H1 (cell line): ENCODE results near the gene KIN. TPM values are rescaled to one million over a fixed set of nuclear protein-coding genes. Genes with fewer than 3 reads are reported as not detected.

Source experiments
- CTCF ChIA-PET: fragments of 300-600 bp; sonication (Branson Sonifier 250); formaldehyde crosslinking; loops from one replicate; lab custom pipeline; 2021; ENCODE audit not compliant: partially characterized antibody; lab: Charles Lee
- POLR2A ChIA-PET: fragments of 300-600 bp; sonication (Branson Sonifier 250); formaldehyde crosslinking; loops from one replicate; lab custom pipeline; 2021; ENCODE audit warnings: inconsistent platforms; ENCODE audit not compliant: partially characterized antibody; lab: Charles Lee
- DNase-seq, 2 experiments: peaks; one replicate each; pipeline versions ENCODE4 v3.0.0 to v3.0.0-alpha.2; 2010 to 2022; ENCODE audit warnings: low spot score in 2 of 2, low read depth in 1 of 2, mixed read lengths in 1 of 2
- FAIRE-seq: peaks from 2 replicates; lab custom pipeline; 2011; peaks lifted over from hg19 to GRCh38; lab: Jason Lieb, UNC
- H2AFZ ChIP-seq: 2 replicates; pipeline ENCODE4 v1.8.1; 2012; ENCODE audit warnings: low read length, inconsistent platforms
- H2AK5ac ChIP-seq: 2 replicates; pipeline ENCODE4 v1.6.1; 2013; ENCODE audit warnings: low read depth, low read length
- H2BK120ac ChIP-seq: replicated peaks from 2 replicates; pipeline ENCODE3; 2013; ENCODE audit warnings: low read depth, low read length, inconsistent platforms
- H2BK12ac ChIP-seq: 2 replicates; pipeline ENCODE4 v1.6.1; 2013; ENCODE audit warnings: low read depth, low read length
- H2BK15ac ChIP-seq: 2 replicates; pipeline ENCODE4 v1.6.1; 2013; ENCODE audit warnings: low read length
- H2BK20ac ChIP-seq: 2 replicates; pipeline ENCODE4 v1.6.1; 2013; ENCODE audit warnings: low read length
- H2BK5ac ChIP-seq: 2 replicates; pipeline ENCODE4 v1.6.1; 2013; ENCODE audit warnings: low read depth, low read length
- H3K14ac ChIP-seq: 2 replicates; pipeline ENCODE4 v1.6.1; 2013; ENCODE audit warnings: inconsistent platforms; ENCODE audit not compliant: insufficient read length
- H3K18ac ChIP-seq: 2 replicates; pipeline ENCODE4 v1.6.1; 2013; ENCODE audit warnings: low read length; ENCODE audit errors: extremely low read depth
- H3K23ac ChIP-seq: 2 replicates; pipeline ENCODE4 v1.6.1; 2013; ENCODE audit warnings: inconsistent platforms; ENCODE audit not compliant: insufficient read length
- H3K23me2 ChIP-seq: 2 replicates; pipeline ENCODE4 v1.6.1; 2013; ENCODE audit warnings: low read depth, low read length
- H3K27ac ChIP-seq: 2 replicates; pipeline ENCODE4 v1.6.1; 2011; ENCODE audit warnings: low read depth, low read length, inconsistent platforms
- H3K27me3 ChIP-seq, 4 experiments: replicated peaks in 1 of 4; 1 replicate in 1 of 4; 2 replicates in 3 of 4; pipeline versions ENCODE4 v1.6.1 to v1.8.1; 2011 to 2013; ENCODE audit warnings: low read length in 3 of 4, mild to moderate bottlenecking in 3 of 4, inconsistent platforms in 2 of 4, mixed read lengths in 2 of 4, moderate library complexity in 1 of 4; ENCODE audit not compliant: control insufficient read depth in 3 of 4, insufficient read depth in 3 of 4; ENCODE audit errors: extremely low read depth in 1 of 4
- H3K36me3 ChIP-seq, 4 experiments: 2 replicates each; pipeline versions ENCODE4 v1.6.1 to v1.8.1; 2011 to 2013; ENCODE audit warnings: mild to moderate bottlenecking in 4 of 4, low read length in 3 of 4, moderate library complexity in 2 of 4, control low read depth in 1 of 4, inconsistent platforms in 1 of 4; ENCODE audit not compliant: insufficient read depth in 4 of 4, control insufficient read depth in 2 of 4
- H3K4ac ChIP-seq: replicated peaks from 2 replicates; pipeline ENCODE3; 2013; ENCODE audit warnings: low read length, low read depth, mixed read lengths, inconsistent platforms; ENCODE audit not compliant: insufficient read length
- H3K4me1 ChIP-seq, 4 experiments: replicated peaks in 1 of 4; 1 replicate in 1 of 4; 2 replicates in 3 of 4; pipeline versions ENCODE4 v1.6.1 to v1.8.1; 2011 to 2013; ENCODE audit warnings: low read length in 3 of 4, inconsistent platforms in 2 of 4, mixed read lengths in 1 of 4; ENCODE audit not compliant: insufficient read depth in 4 of 4, control insufficient read depth in 3 of 4
- H3K4me2 ChIP-seq, 2 experiments: 2 replicates each; pipeline versions ENCODE4 v1.6.1 to v1.8.1; 2011 to 2013; ENCODE audit warnings: low read depth in 2 of 2, low read length in 2 of 2, control low read depth in 1 of 2, inconsistent platforms in 1 of 2, mild to moderate bottlenecking in 1 of 2; ENCODE audit not compliant: insufficient read depth in 1 of 2
- H3K4me3 ChIP-seq, 4 experiments: fragments of 200-600, 300-600 bp in 1 of 4; sonication (generic), shearing (Covaris generic), sonication (Bioruptor Twin) in 1 of 4; 2 replicates each; pipeline versions ENCODE4 v1.5.1 to v1.8.1; 2011 to 2016; ENCODE audit warnings: low read length in 4 of 4, low read depth in 3 of 4, control low read depth in 2 of 4, inconsistent platforms in 2 of 4, mild to moderate bottlenecking in 2 of 4, mixed read lengths in 1 of 4, moderate library complexity in 1 of 4; ENCODE audit not compliant: insufficient read depth in 2 of 4; ENCODE audit errors: extremely low read depth in 1 of 4
- H3K56ac ChIP-seq: replicated peaks from 2 replicates; pipeline ENCODE3; 2013; ENCODE audit warnings: low read depth, mild to moderate bottlenecking, mixed read lengths, low read length, inconsistent platforms; ENCODE audit not compliant: insufficient read length
- H3K79me1 ChIP-seq: 2 replicates; pipeline ENCODE4 v1.6.1; 2013; ENCODE audit warnings: low read depth, low read length, control low read depth
- H3K79me2 ChIP-seq, 2 experiments: 2 replicates each; pipeline versions ENCODE4 v1.6.1 to v1.8.1; 2012 to 2013; ENCODE audit warnings: low read length in 2 of 2, mild to moderate bottlenecking in 2 of 2, inconsistent platforms in 1 of 2; ENCODE audit not compliant: insufficient read depth in 2 of 2, control insufficient read depth in 1 of 2
- H3K9ac ChIP-seq, 4 experiments: replicated peaks in 1 of 4; 1 replicate in 1 of 4; 2 replicates in 3 of 4; pipeline versions ENCODE4 v1.6.1 to v1.8.1; 2011 to 2013; ENCODE audit warnings: low read depth in 3 of 4, low read length in 3 of 4, control low read depth in 2 of 4, mild to moderate bottlenecking in 2 of 4, moderate library complexity in 2 of 4, inconsistent platforms in 1 of 4; ENCODE audit errors: extremely low read depth in 1 of 4
- H3K9me3 ChIP-seq, 2 experiments: 2 replicates each; pipeline versions ENCODE4 v1.6.1 to v1.8.1; 2012 to 2013; ENCODE audit warnings: mild to moderate bottlenecking in 2 of 2, moderate library complexity in 2 of 2, control low read depth in 1 of 2, inconsistent platforms in 1 of 2, low read depth in 1 of 2, low read length in 1 of 2, mixed read lengths in 1 of 2; ENCODE audit not compliant: insufficient read depth in 2 of 2
- H4K20me1 ChIP-seq, 2 experiments: replicated peaks in 1 of 2; 2 replicates each; pipeline versions ENCODE3 to v1.8.1; 2011 to 2013; ENCODE audit warnings: inconsistent platforms in 2 of 2, low read length in 2 of 2, mild to moderate bottlenecking in 1 of 2; ENCODE audit not compliant: insufficient read depth in 2 of 2, control insufficient read depth in 1 of 2
- H4K5ac ChIP-seq: 2 replicates; pipeline ENCODE4 v1.6.1; 2013; ENCODE audit warnings: low read length, low read depth, mixed read lengths, inconsistent platforms; ENCODE audit not compliant: insufficient read length
- H4K8ac ChIP-seq: 2 replicates; pipeline ENCODE4 v1.8.0; 2013; ENCODE audit warnings: mild to moderate bottlenecking, moderate library complexity, low read length, inconsistent platforms; ENCODE audit not compliant: insufficient read depth; ENCODE audit errors: extremely low read depth
- H4K91ac ChIP-seq: replicated peaks from 2 replicates; pipeline ENCODE3; 2013; ENCODE audit warnings: low read length, mixed read lengths, inconsistent platforms; ENCODE audit not compliant: insufficient read length
- ASH2L ChIP-seq: fragments of 200-600, 300-600 bp; sonication (generic); IDR thresholded peaks from one replicate; pipeline ENCODE4 v1.7.1; 2017; ENCODE audit warnings: low read length
- CBX5 ChIP-seq: fragments of 300-800, 300-1000 bp; sonication (generic); IDR thresholded peaks from 2 replicates; pipeline ENCODE4 v1.7.1; 2016; ENCODE audit warnings: antibody characterized with exemption, low read length, low read depth
- KDM1A ChIP-seq: fragments of 200-600, 300-600 bp; sonication (generic); IDR thresholded peaks from 2 replicates; pipeline ENCODE4 v1.7.1; 2016; ENCODE audit warnings: mild to moderate bottlenecking, low read length, borderline replicate concordance
- RAD21 ChIP-seq, 2 experiments: IDR thresholded peaks in 1 of 2; conservative IDR thresholded peaks in 1 of 2; 2 replicates each; pipeline ENCODE4 v1.6.1; 2011; ENCODE audit warnings: low read depth in 2 of 2, low read length in 2 of 2, improper control_type of control experiment in 1 of 2, inconsistent platforms in 1 of 2, mild to moderate bottlenecking in 1 of 2, moderate library complexity in 1 of 2
- RFX5 ChIP-seq: IDR thresholded peaks from 2 replicates; pipeline ENCODE4 v1.6.1; 2011; ENCODE audit warnings: low read depth, low read length, improper control_type of control experiment, borderline replicate concordance
- SIRT6 ChIP-seq: IDR thresholded peaks from one replicate; pipeline ENCODE4 v1.7.1; 2012; ENCODE audit warnings: low read length, inconsistent platforms
- SIX5 ChIP-seq: IDR thresholded peaks from 2 replicates; pipeline ENCODE4 v1.6.1; 2011; ENCODE audit warnings: mild to moderate bottlenecking, low read depth, low read length
- SP1 ChIP-seq: IDR thresholded peaks from 2 replicates; pipeline ENCODE4 v1.6.1; 2011; ENCODE audit warnings: low read depth, low read length
- SP4 ChIP-seq: IDR thresholded peaks from 2 replicates; pipeline ENCODE4 v1.6.1; 2012; ENCODE audit warnings: low read length, inconsistent platforms
- SRF ChIP-seq: IDR thresholded peaks from 2 replicates; pipeline ENCODE4 v1.6.1; 2011; ENCODE audit warnings: mild to moderate bottlenecking, low read depth, low read length, moderate library complexity
- YY1 ChIP-seq: IDR thresholded peaks from 2 replicates; pipeline ENCODE4 v1.6.1; 2011; ENCODE audit warnings: low read depth, mild to moderate bottlenecking, low read length
- WGBS, 2 experiments: shearing (Covaris generic) in 1 of 2; methylation state at CpG; one replicate each; pipeline versions ENCODE4 v1.1.6 to v1.1.7; 2013 to 2015; ENCODE audit warnings: low lambda C conversion rate in 2 of 2, mixed read lengths in 2 of 2, inconsistent platforms in 1 of 2, low coverage in 1 of 2, missing lambda C conversion rate in 1 of 2; ENCODE audit not compliant: insufficient replicate concordance in 2 of 2, insufficient coverage in 1 of 2, insufficient read length in 1 of 2; ENCODE audit errors: extremely low coverage in 1 of 2, missing lambda C conversion rate in 1 of 2; 5-methylcytosine and 5-hydroxymethylcytosine counted together
- polyA plus RNA-seq, 7 experiments: library from polyadenylated mRNA; depleted of rRNA in 3 of 7; stranded (reverse) in 5 of 7; unstranded in 2 of 7; fragments of >200 nt in 5 of 7; fragments of 200-250 nt in 2 of 7; gene quantifications; 1 replicate in 5 of 7; 2 replicates in 1 of 7; 4 replicates in 1 of 7; pipeline versions ENCODE4 v1.2.1 to v1.2.3, GENCODE V29; 2011 to 2013; ENCODE audit warnings: missing spikeins in 2 of 7, mixed read lengths in 2 of 7
- total RNA-seq: library from RNA; stranded (reverse); fragmentation: NEBNext Ultra II Directional; extraction: Animal tissue kit (Norgen Biotek cat#: 25700); gene quantifications from 2 replicates; pipeline ENCODE4 v1.2.1, GENCODE V29; 2021

KIN gene
- total and polyA plus RNA-seq, 2 of the 8 experiments (the other 6 are each of a cell fraction or from before 2014, with no cell fraction given), result 3.7 to 16.5 TPM

- H2BK15ac ChIP-seq, result no peak overlapping the region
- CTCF ChIA-PET, result interaction anchor here (0.8 kb wide), 1 partner anchor 12 kb away, joined by 3 read pairs; no protein-coding TSS in a partner anchor
- FAIRE-seq, result no peak
Observed at GRCh38 chr10:7718685-7719084, 69.1 kb downstream of the KIN start.

More at GRCh38 chr10:7718685-7719084, 69.1 kb downstream of the KIN start:
- no peak overlapping the region for H3K4me3 ChIP-seq
- H3K4me1 ChIP-seq, result no peaks in the 10 kb centered on the region
- H3K79me1 ChIP-seq, result no peaks in the 10 kb centered on the region
- no peaks in the 10 kb centered on the region for H3K9me3 ChIP-seq
- H2BK20ac ChIP-seq, result no peak overlapping the region
- H3K14ac ChIP-seq, result no peak overlapping the region
- no peaks in the 10 kb centered on the region for H3K36me3 ChIP-seq
- no peak overlapping the region for H4K91ac ChIP-seq
- H3K79me2 ChIP-seq, result no peaks in the 10 kb centered on the region
- H3K9ac ChIP-seq, result no peak overlapping the region
- H4K5ac ChIP-seq, result no peak overlapping the region
- POLR2A ChIA-PET, result no interaction called here
- H3K23me2 ChIP-seq, result peaks cover 3% of the 10 kb centered on the region; the same call in 1 of the 2 replicates
- no peak overlapping the region for H3K18ac ChIP-seq
- no peak overlapping the region for H3K4me2 ChIP-seq
- DNase-seq, result no peak
- no peak overlapping the region for H3K27ac ChIP-seq
- no peak overlapping the region for H2BK5ac ChIP-seq
- no peak overlapping the region for H3K23ac ChIP-seq
- H3K56ac ChIP-seq, result no peak overlapping the region
- no peak overlapping the region for H3K4ac ChIP-seq
- H2BK120ac ChIP-seq, result no peak overlapping the region
- no peaks in the 10 kb centered on the region for H3K27me3 ChIP-seq
- no peak overlapping the region for H2AK5ac ChIP-seq
- TF ChIP-seq YY1, result no peak
- TF ChIP-seq RFX5, result no peak
- TF ChIP-seq SIX5, result no peak
- no peak for TF ChIP-seq KDM1A
- no peak for TF ChIP-seq SP1
- no peak for TF ChIP-seq SP4
- no peak for TF ChIP-seq RAD21 (IDR thresholded peaks at IDR 0.05 in 1 of 2, conservative IDR thresholded peaks at IDR 0.05 in 1 of 2; ENCODE audit: low read depth in 2 of 2, low read length in 2 of 2)
- TF ChIP-seq SRF, result no peak
- TF ChIP-seq SIRT6, result no peak
- no peak for TF ChIP-seq CBX5
- no peak for TF ChIP-seq ASH2L
- no peak overlapping the region for H4K8ac ChIP-seq
- no peaks in the 10 kb centered on the region for H4K20me1 ChIP-seq
- no peak overlapping the region for H2AFZ ChIP-seq
- WGBS, 2 experiments, result 86% methylated on average over 4 of the region's 4 CpGs; no CpG with 5 or more reads in 1 of the 2 experiments
- H2BK12ac ChIP-seq, result no peak overlapping the region
